CD4-positive, alpha-beta T cell treated with Interleukin-4 for 1 hour (primary cell): ENCODE data around the gene LRP2.
"Not testable (repeated sequence)": the region's sequence is repeated elsewhere in the genome, so short reads cannot be mapped to it uniquely, and the experiment has no call there.

Experiments used
- DNase-seq, 2 donors: peaks; one replicate each; pipeline ENCODE4 v3.0.0-alpha.2; 2020 to 2022

Gene LRP2

DNA sequence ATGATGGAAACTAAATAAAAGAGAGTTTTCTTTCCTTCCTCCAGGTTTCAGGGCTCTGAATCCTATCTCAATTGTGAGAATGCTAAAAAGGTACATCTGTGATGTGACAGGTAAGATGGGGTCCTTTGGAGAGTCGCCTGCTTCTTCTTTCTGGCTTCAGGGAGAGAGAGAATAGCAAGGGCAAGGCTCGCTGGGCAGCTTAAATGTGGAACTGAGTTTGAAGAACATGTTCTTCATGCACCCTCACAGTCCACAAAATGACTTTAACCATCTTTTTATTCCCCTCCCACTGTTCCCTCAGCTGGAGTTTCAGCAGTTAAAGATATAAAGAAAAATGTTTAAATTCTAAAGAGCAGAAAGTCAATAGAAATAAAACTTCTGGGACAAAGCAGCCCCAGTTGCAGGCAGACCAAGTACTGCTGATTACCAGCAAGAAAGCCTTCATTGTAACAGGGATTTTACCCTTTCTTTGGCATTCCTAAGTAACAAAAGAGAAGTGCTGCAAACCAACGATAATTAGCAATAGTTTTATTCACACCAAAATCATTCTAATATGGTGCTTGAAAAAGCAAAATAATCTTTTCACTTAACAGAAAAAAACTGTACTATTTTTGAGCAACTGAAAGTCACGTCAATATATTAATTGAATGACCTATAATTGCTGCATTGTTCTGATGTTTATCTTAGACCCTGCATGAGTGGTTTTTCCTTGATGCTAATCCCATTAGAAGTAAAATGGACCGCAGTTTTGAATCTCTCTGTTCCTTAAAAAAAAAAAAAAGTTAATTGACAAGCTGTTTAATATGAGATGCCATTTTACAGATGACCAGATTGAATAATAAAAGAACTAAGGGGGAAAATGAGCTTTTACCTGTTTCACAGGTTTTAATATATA lies 61.5 kb downstream of the LRP2 start:
- DNase-seq: no peak

DNA sequence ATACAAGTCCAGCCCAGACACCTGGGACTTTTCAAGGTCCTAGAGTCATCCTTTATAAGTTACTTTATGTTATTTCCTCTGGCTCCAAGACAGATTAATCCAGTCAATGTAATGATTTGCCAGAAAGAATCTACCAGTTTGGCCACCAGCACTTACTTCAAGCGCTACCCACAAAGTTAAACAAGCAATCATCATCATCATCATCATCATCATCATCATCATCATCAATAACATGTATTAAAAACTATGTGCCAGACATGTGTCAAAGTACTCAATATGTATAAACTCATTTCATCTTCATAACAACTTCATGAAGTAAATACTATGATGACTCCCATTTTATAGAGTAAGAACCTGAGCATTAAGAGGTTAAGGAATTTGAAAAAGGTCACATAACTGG lies 64.3 kb downstream of the LRP2 start:
- DNase-seq: no peak

DNA sequence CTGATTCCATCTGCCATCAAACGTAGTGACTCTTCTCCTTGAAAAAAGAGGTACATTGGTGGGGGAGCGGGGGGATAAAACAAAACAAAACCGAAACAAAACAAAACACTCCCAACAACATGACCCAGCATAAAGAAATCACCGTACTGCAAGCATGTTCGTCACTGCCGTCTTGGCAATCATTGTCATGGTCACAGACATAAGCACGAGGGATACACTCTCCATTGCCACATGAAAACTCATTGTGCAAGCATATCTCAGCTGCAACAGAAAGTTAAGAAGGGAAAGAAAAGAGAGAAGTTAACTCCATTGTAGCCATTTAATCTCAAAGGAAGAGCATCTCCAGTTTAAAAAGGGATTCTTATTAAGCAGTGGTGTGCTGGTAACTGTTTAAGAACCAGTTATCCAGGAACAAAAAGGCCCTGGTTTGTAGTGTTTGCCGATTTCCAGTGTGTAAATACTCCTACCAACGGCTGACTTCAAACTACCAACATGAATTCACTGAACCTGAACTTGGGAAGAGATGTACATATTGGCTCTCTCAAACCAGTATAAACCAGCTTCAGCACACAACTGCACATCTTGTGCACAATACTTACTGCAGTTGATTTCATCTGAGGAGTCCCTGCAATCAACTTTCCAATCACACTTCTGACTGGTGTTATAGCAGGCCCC lies 68.2 kb downstream of the LRP2 start:
- no peak for DNase-seq

DNA sequence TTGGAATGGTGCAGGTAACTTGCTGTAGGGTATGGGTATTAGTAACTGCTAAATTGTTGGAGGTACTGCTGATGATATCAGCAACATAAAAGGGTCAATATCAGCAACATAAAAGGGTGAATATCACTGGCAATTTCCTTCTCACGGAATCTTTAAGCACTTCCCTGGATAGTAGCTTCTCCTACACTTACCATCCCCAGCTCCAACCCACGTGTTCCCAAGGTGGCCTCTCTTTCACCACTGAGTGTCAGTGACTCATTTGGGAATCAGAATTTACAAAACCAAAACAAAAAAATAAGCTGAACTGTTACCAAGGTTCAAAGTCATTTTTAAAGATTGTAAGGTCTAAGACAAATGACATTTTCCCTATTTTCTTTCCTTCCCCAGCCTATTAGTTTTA lies 70.8 kb downstream of the LRP2 start:
- DNase-seq: no peak

DNA sequence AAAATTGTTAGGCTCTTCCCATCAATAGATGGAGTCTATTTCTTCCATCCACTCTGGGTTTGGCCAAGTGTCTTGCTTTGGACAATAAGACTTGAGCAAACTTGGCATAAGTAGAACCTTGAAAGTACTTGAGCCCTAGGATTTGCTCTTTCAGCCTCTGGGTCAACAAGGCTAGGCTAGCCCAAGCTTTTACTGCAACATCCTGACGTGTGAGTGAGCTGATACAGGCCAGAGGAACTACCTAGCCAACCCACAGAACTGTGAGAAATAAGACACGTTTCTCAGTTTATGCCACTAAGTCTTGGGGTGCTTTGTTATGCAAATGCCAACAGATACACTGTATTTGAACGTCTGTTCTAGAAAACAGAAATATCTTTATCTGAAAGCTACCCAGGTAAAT lies 71.9 kb downstream of the LRP2 start:
- no peak for DNase-seq

DNA sequence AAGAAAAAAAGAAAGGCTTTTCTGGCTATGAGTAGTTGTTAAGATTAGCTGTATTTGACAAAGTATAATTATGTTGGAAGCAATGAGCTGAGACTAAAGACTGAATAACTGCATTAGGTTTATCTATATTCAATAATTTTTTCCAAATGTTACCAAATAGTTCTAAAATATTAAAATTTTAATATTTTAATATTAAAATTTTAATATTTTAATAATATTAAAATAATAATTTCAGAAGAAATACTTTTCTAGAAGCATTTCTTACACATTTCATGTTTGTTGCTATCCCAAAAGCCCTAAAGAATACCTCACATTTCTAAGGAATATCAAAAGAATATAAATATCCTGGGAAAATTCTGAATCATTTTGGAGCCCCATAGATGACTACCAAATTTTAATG lies 74.7 kb downstream of the LRP2 start:
- DNase-seq: no peak

DNA sequence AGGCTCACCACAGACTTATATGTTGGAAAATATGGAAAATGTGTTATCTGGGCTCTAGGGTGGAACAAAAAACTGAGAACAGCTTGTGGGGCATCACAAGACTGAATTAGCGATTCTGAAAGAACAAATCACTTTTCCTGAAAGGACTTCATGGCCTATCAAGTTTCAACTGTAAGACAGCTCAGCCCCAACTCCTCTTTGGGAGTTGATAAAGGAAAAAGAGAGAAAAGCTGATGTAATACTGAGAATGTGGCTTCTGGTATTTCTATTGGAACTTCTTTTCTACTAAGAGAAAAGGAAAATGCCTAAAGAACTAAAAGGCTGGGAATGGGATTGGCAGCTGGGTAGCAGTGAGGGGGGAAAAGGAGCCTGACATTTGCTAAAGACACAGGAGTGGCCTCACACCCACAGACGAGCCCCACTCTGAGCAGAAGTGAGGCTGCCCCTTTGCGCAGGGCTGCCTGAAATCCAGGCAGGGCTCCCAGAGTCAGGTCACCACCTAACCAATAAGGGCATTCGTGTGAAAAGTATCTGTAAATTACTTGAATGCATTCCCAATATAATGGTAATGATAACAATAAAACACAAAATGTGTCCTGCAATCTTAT lies 75.6 kb downstream of the LRP2 start:
- no peak for DNase-seq

DNA sequence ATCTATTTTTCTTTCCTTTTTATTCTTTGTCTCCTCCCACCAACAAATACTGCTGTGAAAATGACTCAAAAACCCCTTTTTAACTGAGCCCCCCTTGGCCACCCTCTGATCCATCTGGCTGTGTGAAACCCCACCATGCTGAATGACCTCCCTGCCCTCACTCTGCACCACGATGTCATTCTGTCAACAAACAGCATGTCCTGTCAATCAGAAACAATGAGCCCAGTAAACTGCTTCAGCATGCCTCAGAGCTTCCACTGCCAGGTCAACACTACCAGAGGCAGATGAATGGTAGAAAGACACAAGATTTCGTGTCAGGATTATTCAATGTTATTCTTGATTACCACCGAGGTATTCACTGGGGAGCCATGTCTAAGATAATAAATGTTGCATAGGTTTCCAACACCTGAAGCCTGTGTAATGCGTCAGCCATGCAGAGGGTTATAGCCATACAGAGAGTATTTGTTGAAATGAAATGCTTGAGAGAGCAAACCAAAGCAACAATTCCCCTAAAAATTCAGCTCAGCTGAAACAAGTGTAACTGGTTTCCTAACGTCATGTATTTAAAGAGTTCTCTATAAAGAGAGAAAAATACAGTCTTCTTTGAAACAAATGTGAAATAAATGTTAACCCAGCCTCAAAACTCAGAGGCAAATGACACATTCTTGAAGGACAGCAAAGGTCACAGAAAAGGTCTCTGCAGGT lies 76.7 kb downstream of the LRP2 start:
- no peak for DNase-seq

DNA sequence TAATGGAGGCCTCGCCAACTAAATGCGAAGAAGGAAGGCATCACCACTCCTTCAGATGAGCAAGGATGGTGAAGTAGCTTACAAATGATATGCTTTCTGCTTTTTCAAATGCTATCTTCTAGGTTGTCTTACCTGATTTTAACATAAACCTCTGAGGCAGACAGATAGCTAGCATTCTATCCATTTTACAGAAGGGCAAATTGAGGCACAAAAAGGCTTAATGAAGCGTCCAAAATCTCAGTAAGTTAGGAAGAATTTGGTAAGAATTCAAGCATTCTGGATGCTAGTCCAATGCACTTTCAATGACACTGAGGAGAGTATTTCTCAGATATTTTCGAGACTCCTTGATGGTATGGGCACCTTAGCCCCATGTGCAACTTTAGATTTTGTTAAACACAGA lies 81.8 kb downstream of the LRP2 start:
- DNase-seq: no peak

DNA sequence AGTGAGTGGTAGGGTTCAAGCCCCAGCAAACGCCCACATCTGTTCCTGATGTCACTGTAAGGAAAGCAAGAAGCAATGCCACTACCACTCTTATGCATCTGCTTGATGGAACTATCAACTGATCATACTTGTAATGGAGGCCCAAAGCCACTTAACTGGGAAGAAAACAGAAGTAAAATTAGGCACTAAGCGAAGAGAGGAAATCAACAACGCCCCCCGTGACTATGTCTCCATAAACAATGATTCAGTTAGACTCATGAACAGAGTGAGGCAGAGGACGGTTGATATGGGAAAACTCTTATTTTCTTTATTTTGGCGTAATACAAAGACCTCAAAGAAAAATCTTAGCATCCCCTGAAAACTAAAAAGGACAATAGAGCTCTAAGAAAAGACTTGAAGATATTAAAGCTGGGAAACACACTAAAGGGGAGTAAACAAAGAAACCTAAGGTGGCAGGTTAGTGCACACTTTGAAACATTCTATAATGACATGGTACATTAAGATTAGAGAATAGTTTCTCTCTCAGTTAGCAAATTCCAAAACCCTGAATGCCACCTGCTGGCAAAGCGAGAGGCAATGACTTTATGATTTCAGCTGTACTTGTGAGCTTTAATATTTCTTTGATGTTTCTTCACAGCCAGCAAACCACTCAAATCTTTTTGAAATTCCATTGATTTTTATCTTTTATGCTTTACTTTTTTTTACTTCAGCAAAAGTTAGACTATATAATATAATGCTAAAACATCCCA lies 86.5 kb downstream of the LRP2 start:
- no peak for DNase-seq

DNA sequence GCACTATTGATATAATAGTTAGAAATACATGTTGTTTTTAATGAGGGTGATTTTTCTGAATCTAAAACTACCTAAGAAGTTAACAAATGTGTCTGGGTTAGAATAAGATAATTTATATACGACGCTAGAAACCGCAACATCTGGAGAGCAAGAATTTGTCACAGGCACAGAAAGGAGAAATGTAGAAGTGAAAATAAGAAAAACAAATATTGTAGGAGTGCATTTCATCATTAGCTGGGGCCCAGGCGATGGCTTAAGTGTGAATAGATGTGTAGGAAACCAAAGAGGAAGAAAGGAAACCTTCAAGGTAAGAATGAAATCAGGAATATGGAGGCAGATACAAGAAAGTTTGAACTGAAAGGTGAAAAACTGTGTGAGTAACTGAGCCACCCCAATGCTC lies 90.3 kb downstream of the LRP2 start:
- DNase-seq: no peak

DNA sequence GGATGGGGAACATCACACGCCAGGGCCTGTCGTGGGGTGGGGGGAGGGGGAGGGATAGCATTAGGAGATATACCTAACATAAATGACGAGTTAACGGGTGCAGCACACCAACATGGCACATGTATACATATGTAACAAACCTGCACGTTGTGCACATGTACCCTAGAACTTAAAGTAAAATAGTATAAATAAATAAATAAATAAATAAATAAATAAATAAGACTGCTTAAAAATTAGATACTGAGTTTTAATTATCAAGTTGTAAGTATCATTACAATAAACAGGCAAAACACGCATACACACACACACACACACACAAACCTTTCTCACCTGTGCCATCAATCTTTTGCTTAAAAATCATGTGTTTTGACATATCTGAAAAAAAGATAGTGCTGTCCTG lies 91.8 kb downstream of the LRP2 start:
- not testable (repeated sequence) for DNase-seq

DNA sequence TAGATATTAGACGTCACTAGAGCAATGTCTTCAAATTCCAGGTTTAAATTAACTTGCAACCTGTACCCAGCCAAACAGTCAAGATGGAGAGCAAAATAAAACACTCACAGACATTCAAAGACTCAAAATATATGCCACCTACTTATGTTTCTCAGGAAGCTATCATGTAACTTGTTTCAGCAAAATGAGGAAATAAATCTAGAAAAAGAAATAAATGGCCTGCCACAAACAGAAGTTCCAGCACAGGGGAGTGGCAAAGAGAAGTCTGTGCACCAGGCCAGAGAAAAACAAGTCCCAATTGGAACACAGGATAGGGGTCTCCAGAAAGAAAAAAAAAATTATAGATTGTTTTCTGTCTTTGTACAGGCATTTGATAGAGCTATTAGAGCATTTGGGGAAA lies 96.7 kb downstream of the LRP2 start:
- DNase-seq: no peak

DNA sequence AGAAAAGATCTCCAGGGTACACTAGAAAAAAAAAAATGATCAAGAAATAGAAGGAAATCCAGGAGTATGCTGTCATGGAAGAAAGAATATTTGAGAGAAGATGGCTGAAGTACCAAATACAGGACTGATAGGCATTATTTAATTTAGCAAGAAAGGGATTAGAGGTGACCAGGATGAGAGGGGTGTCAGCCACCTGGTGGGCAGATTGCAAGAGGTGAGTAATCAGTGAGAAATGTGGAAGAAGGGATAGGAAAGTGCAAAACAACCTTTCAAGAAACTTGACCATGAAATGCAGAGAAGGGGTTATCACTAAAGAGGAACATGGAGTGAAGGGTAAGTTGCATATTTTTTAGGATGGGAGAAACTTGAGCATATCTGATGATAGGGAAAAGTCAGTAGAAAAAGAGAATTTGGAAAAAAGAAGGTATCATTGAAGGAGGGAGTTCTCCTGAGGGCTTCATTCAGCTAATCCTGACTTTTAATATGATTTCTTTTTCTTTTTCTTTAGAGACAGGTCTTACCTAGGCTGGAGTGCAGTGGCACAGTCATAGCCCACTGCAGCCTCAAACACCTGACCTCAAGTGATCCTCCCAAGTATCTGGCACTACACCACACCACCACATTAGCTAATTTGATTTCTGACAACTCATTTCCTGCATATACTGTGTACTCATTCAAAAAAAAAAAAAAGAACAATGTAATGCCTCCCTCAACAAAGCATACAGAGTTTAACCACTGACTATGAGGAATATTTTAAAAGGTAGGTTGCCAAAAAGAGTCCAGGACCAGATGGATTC lies 101.3 kb downstream of the LRP2 start:
- no peak for DNase-seq

DNA sequence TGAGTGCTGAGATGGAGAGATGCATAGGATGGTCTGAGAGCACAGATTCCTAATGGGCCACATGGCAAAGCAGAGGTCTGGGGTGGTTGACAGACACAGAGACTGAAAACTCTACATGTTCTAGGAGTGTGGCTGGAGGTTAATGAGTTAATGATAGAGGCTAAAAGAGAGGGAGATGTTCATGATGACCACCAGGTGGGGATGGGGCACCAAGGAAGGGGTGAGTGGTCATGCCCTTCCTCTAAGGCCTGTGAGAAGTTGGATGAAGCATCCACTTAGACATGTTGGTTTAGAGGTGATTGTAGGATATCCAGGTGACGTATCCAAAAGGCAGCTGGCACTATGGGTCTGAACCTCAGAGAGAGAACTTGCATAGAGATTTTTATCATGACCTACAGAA lies 102.1 kb downstream of the LRP2 start:
- no peak for DNase-seq

DNA sequence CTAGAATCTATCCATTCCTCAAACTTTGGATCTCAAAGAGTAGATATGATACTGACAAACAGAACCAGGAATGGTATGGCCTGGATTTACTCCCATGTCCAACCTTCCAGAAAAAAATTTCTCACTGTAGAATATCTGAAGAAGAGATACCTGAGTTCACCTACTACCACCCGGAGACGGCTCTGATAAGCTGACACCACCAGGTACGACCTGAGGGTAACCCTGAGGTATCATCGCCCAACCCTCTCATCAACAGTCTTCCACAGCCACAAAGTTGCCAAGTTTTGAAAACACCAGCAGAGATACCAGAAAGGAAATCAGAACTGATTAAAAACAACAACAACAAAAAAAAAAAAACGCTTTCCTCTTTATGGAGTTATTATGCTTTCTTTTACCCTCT lies 102.9 kb downstream of the LRP2 start:
- DNase-seq: no peak

DNA sequence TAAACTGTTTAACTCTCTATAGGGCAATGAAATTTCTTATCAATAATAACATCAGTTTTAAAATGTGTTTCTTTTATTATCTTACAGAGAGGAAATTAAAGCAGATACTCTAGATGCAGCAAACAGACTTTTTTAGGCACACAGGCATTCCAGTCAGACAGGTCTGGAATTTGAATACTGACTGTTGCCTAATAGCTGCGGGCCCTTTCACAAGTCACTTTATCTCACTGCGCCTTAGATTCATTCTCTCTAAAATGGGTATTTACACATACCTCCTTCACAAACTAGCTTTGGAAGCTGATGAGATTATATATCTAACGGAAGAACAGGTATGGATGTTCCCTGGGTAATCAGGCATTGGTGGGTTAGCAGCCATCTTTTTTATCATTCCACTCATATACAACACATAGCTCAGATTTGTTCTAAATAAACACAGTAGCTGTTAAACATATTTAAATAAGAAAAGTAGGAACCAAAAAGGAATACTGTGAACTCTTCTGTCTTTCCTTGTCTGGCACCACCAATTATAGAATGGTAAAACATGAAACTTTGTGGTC lies 104.2 kb downstream of the LRP2 start:
- DNase-seq: no peak

DNA sequence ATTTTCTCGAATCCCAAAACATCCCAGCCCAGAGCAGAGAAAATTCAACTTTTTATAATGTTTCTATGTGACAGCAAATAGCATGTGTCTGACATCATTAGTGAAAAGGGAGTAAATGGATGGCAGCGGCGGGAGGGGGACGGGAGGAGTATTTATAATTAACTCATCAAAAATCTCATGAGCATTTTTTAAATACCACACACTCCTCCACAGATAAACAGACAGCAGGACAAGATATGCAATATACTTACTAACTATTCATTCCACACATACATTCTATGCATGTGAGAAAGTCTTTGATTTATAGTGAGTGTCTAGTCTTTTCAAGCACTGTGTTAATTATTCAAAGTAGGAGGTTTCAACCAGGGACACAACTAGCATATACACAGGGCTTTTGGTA lies 107.6 kb downstream of the LRP2 start:
- DNase-seq: no peak

DNA sequence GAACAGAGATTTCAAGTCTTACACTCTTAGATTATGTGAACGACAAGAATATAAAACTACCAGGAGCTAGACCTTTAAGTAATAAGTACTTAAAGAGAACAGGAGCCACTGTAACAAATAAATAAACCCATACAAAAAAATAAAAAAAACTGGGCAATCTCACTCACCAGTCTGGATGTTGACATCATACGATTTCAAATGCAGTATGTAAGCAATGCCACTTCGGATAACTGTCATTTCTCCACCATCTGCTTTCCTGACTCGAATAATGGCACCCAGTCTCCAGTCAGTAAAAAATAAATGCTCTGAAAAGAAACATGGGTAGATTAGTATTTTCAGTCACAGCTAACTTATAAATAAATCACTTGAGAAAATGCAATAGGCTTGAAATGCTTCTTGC lies 115.1 kb downstream of the LRP2 start:
- no peak for DNase-seq

DNA sequence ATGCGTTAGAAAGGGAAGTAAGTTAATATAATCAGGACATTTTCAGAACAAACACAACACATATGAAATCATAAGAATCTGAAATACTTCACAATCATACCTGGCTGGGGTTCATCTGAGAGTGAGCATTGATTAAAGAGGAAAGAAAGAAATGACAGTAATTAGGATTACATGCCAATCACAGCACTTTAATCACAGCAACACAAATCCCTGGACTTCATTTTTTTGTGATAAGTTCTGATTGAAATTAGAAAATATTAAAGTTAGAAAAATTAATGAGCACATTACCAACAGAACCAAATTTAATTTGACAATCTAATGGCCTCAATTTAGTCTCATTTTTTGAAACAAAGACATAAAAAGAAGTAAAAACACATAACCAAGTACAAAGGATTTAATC lies 121.9 kb downstream of the LRP2 start:
- DNase-seq: no peak

DNA sequence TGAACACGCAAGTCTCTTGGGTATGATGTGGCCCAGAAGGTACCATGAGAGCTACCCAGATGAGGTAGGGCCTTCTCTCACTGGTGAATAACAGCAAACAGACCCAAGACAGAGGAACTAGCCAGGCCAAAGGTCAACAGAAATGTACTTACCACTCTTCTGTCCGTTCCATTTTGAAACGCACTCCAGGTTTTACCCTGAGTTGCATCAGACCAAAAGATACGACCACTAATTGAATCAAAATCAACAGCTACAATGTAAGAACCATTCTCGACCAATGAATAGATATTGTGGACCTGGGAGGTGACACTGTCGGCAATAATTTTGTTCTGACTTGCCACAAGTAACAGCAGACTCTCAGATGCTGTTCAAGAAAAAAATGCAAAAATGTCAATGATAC lies 124.4 kb downstream of the LRP2 start:
- DNase-seq: no peak

DNA sequence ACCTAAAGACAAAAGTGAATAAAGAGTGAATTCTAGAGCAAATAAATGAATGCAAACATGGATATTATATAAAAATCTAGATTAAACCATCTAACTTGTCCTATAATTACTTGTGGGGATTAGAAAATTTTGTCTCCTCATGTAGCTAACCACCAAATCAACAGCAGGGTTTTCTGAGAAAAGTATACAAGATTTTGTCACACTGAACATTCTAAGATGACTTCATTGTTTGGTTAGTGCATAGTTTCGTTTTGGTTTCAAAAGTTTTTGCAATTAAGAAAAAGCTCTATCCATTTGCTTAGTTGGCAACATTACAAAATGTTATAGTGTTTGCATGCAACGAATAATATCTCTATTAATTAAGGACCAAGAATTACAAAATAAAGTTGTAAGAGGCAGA lies 125.0 kb downstream of the LRP2 start:
- no peak for DNase-seq
